OCI-LY3 (cell line): Measurements from ENCODE around the gene KCNG4.

Experiments
- H2AFZ ChIP-seq: fragments of 200-600, 300-600 bp; shearing (Covaris generic); 2 replicates; pipeline ENCODE4 v1.6.0; 2014; ENCODE audit warnings: antibody characterized with exemption, low read depth, low read length
- H3K27ac ChIP-seq: fragments of 200-600, 300-600 bp; sonication (generic); 2 replicates; pipeline ENCODE4 v1.5.1; 2014; ENCODE audit warnings: mild to moderate bottlenecking, low read length, moderate library complexity, mixed read lengths
- H3K27me3 ChIP-seq: fragments of 200-600, 300-600 bp; sonication (generic); 2 replicates; pipeline ENCODE4 v1.6.1; 2014; ENCODE audit warnings: low read depth, low read length, mixed read lengths
- H3K36me3 ChIP-seq: fragments of 200-600, 300-600 bp; sonication (generic); replicated peaks from 2 replicates; pipeline ENCODE3; 2014; ENCODE audit warnings: low read depth, low read length, mixed read lengths
- H3K4me1 ChIP-seq: fragments of 300-600, 200-600 bp; sonication (generic); 2 replicates; pipeline ENCODE4 v1.6.1; 2014; ENCODE audit warnings: low read length, mixed read lengths
- H3K4me2 ChIP-seq: fragments of 200-600, 300-600 bp; sonication (generic); 2 replicates; pipeline ENCODE4 v1.6.1; 2014; ENCODE audit warnings: low read length, mixed read lengths
- H3K4me3 ChIP-seq: fragments of 300-600, 200-600 bp; sonication (generic); 2 replicates; pipeline ENCODE4 v1.5.1; 2014; ENCODE audit warnings: antibody characterized with exemption, mild to moderate bottlenecking, low read length, moderate library complexity
- H3K79me2 ChIP-seq: fragments of 300-600, 200-600 bp; shearing (Covaris generic); 2 replicates; pipeline ENCODE4 v1.6.1; 2014; ENCODE audit warnings: mild to moderate bottlenecking, low read length, mixed read lengths
- H3K9ac ChIP-seq: fragments of 300-600, 200-600 bp; shearing (Covaris generic); 2 replicates; pipeline ENCODE4 v1.6.0; 2014; ENCODE audit warnings: mild to moderate bottlenecking, low read length, moderate library complexity
- H3K9me3 ChIP-seq: fragments of 200-600, 300-600 bp; shearing (Covaris generic); 2 replicates; pipeline ENCODE4 v1.6.1; 2014; ENCODE audit warnings: low read length, mixed read lengths; ENCODE audit not compliant: insufficient read depth
- H4K20me1 ChIP-seq: fragments of 200-600, 300-600 bp; sonication (generic); 2 replicates; pipeline ENCODE4 v1.6.1; 2016; ENCODE audit warnings: low read length, mixed read lengths; ENCODE audit not compliant: insufficient read depth
- CTCF ChIP-seq: fragments of 200-600, 300-600 bp; sonication (generic); IDR thresholded peaks from 2 replicates; pipeline ENCODE4 v1.5.1; 2014; ENCODE audit warnings: antibody characterized with exemption, low read length, low read depth
- EZH2phosphoT487 ChIP-seq: fragments of 200-600 bp; shearing (Covaris generic); IDR thresholded peaks from 2 replicates; pipeline ENCODE4 v1.6.1; 2018; ENCODE audit warnings: antibody characterized with exemption, mixed run types, low read depth

KCNG4 gene

GRCh38 chr16:84179612-84180320 is 60.0 kb downstream of the KCNG4 start:
- Histone ChIP-seq H3K79me2 (peaks cover 4% of the 10 kb centered on the region; the same call in 1 of the 2 replicates), H3K4me3 (no peak overlapping the region), H3K4me1 (0 out of 2 replicates have a peak, but pooled peaks cover 2% of the 10 kb centered on the region), H4K20me1 (no peaks in the 10 kb centered on the region), H3K27me3 (no peaks in the 10 kb centered on the region), H3K4me2 (no peak overlapping the region), H3K9ac (no peak overlapping the region), H3K36me3 (peaks cover 16% of the 10 kb centered on the region), H3K27ac (no peak overlapping the region), H2AFZ (no peak overlapping the region), H3K9me3 (no peaks in the 10 kb centered on the region)
- TF ChIP-seq EZH2phosphoT487 (no peak), CTCF (no peak)

GRCh38 chr16:84178892-84179611 is 60.8 kb downstream of the KCNG4 start:
- H2AFZ ChIP-seq: no peak overlapping the region
- H3K27ac ChIP-seq: no peak overlapping the region
- peaks cover 1% of the 10 kb centered on the region; the same call in 1 of the 2 replicates for H3K27me3 ChIP-seq
- H3K4me1 ChIP-seq: 0 out of 2 replicates have a peak, but pooled peaks cover 2% of the 10 kb centered on the region
- H3K9me3 ChIP-seq: no peaks in the 10 kb centered on the region
- TF ChIP-seq CTCF: no peak
- no peak for TF ChIP-seq EZH2phosphoT487
- no peak overlapping the region for H3K4me2 ChIP-seq
- no peak overlapping the region for H3K4me3 ChIP-seq
- H3K36me3 ChIP-seq: peaks cover 16% of the 10 kb centered on the region
- H3K79me2 ChIP-seq: no peaks in the 10 kb centered on the region; the same call in 1 of the 2 replicates
- no peak overlapping the region for H3K9ac ChIP-seq
- no peaks in the 10 kb centered on the region for H4K20me1 ChIP-seq

- Histone ChIP-seq H3K4me3 (no peak overlapping the region), H3K9me3 (no peaks in the 10 kb centered on the region), H3K9ac (no peak overlapping the region), H3K27ac (no peak overlapping the region), H3K4me1 (0 out of 2 replicates have a peak, but pooled peaks cover 2% of the 10 kb centered on the region), H3K27me3 (peaks cover 5% of the 10 kb centered on the region; the same call in 1 of the 2 replicates), H4K20me1 (no peaks in the 10 kb centered on the region), H2AFZ (no peak overlapping the region), H3K79me2 (no peaks in the 10 kb centered on the region), H3K4me2 (no peak overlapping the region), H3K36me3 (peaks cover 15% of the 10 kb centered on the region)
- no peak for TF ChIP-seq EZH2phosphoT487
- no peak for TF ChIP-seq CTCF
Measured at GRCh38 chr16:84178146-84178765, 61.6 kb downstream of the KCNG4 start.

- H3K4me3 ChIP-seq: no peak overlapping the region
- peaks cover 9% of the 10 kb centered on the region for H3K36me3 ChIP-seq
- H3K9ac ChIP-seq: no peak overlapping the region
- peaks cover 5% of the 10 kb centered on the region; the same call in 1 of the 2 replicates for H3K27me3 ChIP-seq
- H3K79me2 ChIP-seq: no peaks in the 10 kb centered on the region
- H3K4me1 ChIP-seq: 0 out of 2 replicates have a peak, but pooled peaks cover 2% of the 10 kb centered on the region
- no peaks in the 10 kb centered on the region for H3K9me3 ChIP-seq
- H2AFZ ChIP-seq: no peak overlapping the region
- H3K27ac ChIP-seq: no peak overlapping the region
- no peak for TF ChIP-seq CTCF
- TF ChIP-seq EZH2phosphoT487: no peak
- H4K20me1 ChIP-seq: no peaks in the 10 kb centered on the region
- no peak overlapping the region for H3K4me2 ChIP-seq
Measured at GRCh38 chr16:84177741-84178073, 62.1 kb downstream of the KCNG4 start.
